SK-N-MC (cell line): ENCODE measurements around the gene TLDC2.

Experiments
- EZH2 ChIP-seq: fragments of 200-600 bp; sonication (generic); IDR thresholded peaks from one replicate; pipeline ENCODE4 v1.6.1; 2017; ENCODE audit warnings: antibody characterized with exemption
- FOXP2 ChIP-seq: optimal IDR thresholded peaks from 2 replicates; pipeline ENCODE3; 2011; ENCODE audit warnings: mild to moderate bottlenecking, moderate library complexity; ENCODE audit not compliant: insufficient read depth; ENCODE audit errors: extremely low read length, control extremely low read depth
- POLR2AphosphoS5 ChIP-seq: IDR thresholded peaks from 2 replicates; pipeline ENCODE4 v1.6.1; 2012; ENCODE audit warnings: mild to moderate bottlenecking, low read depth, low read length, borderline replicate concordance

DNA sequence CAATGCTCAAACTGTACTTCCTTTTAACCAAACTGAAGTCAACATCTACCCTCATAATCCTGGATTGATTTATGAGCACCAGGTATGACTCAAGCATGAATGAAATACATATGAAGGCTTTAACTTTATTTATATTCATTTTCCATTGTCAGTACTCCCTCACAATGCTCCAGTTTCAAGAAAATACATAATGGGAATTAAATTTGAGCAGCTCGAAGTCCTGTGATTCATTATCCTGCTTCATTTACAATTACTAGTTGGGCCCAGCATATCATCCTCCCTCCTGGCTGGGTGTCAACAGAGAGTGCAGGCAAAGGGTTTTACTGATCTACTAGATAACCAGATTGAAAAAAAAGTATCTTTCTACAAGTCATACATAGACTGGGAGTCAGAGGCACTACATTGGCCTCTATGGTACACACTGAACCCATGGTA lies 65.5 kb downstream of the TLDC2 start:
- TF ChIP-seq POLR2AphosphoS5 (no peak), EZH2 (no peak), FOXP2 (no peak)
